Germinal center (tissue), 1 donor: ENCODE results near the gene KLHL35.

Source experiments
- DNase-seq: peaks from one replicate; pipeline ENCODE4 v3.0.0; 2012; ENCODE audit warnings: mixed read lengths, low spot score

KLHL35 gene

DNA sequence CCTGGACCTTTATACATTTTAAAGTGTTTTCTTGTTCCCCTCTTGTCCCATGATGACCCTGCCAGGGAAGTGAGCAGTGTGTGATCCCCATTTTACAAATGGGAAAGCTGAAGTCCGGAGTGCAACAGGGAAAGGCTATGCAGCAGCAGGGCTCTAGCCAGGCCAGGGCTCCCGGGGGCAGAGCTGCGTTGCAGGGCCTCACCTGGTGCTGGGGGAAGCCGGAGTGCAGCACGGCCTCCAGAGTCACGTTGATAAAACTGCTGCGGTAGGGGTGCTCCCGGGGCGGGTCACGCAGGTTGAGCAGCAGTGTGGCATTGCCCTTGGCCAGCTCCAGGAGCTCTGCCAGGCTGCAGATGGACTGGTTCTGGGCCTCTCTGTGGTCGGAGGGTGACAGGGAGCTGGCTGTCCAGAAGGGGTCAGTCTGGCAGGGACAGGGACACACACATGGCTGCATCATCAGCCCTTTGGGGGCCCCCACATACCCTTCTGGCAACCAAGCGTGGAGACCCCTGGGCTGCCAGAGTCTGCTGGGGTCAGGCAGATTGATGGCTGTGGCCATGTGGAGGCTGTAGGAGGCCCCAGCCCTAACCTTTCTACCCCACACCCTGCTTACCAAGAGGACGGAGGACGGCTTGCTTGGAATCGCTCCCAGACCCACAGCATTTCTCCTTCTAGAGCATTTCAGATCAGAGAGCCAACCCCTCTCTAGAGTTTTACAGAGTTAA is 9.3 kb upstream of the KLHL35 start:
- no peak for DNase-seq

DNA sequence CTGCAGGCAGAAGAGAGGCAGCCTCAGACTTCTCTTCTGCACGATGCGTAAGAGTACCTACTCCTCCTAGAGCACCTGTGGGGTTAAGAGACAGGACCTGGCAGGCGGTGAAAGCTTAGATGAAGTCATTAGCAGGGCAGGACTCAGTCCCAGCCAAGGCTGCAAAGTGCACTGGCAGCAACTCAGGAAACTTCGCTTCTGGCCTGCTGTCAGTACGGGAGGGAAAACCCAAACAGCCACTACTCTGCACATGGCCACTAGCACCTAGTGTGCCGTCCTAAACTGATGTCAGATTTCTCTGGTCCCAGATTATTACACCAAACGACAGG is 8.8 kb upstream of the KLHL35 start:
- no peak for DNase-seq

DNA sequence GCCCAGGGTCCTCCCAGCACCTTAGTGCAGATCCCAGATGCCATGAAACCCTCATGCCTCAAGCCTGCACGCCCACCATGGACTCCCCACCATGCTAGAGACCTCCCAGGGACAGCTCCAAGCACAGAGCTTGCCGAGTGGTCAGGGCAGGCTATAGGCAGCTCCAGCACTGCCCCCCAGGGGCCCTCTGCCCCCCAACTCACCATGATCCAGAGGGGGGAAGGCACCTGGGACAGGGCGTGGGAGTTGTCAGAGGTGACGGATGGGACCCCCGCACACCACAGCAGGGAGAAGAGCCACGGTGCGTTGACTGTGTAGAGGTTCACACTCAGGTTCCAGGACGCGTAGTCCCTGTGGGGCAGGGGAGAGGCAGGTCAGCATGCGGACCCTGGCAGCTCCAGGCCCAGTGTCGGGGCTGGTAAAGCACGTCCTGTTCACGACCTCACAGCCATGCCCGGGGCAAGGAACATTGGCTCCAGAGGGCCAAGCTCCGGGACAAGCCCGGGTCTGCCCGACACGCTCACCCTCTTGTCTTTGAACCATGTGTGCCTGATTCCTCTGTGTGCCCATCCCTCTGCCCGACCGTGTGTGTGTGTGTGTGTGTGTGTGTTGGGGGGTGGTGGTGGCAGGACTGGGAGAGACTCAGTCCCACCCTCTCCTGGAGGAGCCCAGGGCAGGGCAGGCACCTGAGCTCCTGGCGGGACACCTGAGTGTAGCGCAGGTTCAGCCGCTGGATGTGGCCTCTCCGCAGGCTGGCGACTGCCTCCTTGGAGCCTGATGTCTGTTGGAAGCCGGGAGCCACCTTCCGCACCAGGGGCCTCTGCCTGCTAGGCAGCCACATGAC is 8.2 kb upstream of the KLHL35 start:
- DNase-seq = no peak

DNA sequence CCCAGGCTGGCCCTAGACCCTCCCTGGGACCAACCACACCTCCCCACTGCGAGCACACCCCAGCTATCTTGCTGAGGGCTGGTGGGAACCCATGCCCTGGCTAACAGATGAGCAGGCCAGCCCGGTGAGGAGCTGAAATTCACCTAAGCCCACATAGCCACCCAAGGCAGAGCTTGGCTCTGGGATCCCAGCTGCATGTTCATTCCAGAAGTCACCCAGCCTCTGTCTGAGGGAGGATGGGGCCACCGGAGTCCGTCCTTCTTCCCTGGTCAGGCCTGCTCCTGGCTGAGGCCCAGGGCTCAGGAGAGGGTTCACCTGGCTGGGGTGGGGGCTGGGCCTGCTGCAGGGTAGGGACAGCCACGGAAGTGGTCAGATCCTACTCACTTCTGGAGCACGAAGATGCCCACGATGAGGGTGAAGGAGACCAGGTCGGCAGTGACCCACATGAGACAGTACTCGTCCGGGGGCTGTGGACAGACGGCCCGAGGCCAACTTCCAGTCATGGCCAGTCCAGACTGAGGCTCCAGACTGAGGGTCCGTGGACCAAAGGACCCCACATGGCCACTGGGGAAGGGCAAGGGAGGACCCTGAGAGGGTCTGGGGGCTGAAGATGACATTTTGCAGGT is 6.6 kb upstream of the KLHL35 start:
- DNase-seq = no peak

DNA sequence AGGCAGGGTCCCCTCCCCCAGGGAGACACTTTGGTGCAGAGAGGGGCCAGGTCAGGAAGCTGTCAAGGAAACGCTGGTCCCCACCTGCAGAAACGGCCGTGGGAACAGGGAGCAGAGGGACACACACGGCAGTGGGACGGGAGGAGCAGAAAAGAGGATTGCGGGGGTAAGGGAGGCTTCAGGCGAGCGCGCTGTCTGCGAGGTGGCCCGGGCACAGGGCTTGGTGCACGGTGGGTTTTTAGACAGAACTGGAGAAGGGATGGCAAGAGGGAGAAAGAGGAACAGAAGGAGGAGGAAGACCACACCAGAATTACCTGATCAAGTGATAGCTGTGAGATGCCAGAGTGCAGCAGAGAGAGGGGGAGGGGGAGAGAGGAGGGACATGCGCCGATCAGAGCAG is 6.0 kb upstream of the KLHL35 start:
- no peak for DNase-seq

DNA sequence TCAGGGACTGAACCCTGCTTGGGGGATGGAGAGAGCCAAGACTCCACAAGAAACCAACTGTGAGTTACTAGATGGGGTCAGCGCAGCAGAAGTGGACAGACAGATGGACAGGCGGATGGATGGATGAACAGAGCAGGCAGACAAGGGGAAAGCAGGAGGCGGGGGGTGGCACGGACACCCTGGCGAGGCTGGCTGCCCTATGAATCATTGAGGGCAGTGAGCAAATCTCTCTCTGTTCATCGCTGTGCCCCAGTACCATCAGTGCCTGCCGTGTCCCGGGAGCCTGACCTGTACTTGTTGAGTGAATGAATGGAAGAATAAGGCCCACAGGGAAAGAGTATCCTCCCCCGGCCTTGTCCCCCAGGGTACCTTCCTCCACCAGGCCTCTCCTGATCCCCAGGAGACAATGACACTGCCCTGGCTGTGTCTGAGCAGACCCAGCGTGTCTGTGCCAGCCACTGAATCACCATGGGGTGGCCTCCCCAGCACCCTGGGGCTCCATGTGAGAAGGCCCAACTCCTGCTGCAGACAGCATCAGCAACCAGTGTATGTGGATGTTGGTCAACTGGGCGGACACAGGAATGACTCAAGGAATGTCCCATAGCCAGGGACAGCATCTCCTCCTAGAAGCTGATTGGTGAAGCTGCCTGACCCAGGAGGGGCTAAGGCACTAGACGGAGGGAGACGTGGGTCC is 5.1 kb upstream of the KLHL35 start:
- DNase-seq = no peak

DNA sequence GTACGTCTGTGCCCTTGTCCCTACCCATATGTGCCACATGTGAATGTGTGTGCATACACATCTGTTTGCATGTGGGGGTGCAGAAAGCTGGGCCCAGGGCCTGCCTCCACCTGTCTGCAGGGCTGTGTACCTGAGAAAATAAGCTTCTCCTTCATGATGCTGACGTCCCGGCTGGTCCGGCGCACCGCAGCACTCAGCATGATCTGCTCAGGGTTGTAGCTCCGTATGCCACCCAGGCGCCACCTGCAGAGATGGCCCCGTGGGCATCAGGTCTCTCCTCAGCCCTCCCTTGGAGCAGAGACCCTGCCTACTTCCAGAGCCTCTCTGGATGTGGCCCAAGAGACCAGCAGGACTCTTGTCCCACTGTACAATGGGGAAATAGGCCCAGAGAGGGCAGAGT is 3.8 kb upstream of the KLHL35 start:
- DNase-seq = no peak

DNA sequence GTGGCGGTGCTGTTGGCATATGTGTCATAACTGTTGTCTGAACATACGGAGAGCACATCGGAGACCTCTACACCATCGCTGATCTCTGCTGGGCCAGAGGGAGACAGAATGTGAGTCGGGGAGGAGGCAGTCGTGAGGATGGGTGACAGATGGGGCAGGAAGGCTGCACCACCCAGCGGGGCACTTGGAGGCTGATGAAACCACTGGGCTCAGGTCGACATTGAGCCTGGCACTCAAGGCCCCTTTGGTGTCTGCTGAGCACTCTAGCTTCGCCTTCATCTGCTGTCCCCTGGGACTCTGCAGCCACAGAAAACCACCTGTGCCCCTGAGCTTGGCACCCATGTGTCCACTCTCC is 2.5 kb upstream of the KLHL35 start:
- DNase-seq = no peak

DNA sequence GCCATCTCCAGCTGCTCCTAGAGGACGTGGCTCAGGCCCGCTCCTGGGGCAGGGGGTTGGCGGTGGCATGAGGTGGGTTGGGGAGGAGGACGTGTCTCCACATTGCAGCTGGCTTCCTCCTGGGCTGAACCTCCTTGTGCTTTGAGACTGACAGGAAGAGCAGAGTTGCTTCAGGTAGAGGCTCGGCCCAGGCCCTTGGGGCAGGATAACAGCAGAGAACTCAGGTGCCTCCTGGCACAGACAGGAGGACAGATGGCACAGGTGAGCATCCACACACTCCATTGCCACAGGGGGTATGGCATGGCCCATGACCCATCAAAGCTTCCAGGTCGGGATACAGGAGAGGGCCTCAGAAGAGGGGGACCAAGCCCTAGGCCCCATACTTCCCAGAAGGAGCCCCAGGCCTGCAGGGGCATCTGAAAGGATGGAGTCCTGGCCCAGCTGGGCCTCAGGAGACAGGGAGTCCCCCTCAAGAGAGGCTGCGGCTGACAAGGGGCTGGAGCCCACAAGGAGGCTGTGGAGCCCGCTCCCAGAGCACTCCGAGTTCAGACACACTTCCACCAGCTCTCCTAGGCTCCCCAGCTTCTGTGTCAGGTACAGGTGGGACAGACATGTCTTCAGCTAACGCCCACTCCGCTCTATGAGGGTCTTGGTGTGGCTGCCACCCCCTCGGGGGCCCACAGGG is 2.0 kb upstream of the KLHL35 start:
- no peak for DNase-seq

DNA sequence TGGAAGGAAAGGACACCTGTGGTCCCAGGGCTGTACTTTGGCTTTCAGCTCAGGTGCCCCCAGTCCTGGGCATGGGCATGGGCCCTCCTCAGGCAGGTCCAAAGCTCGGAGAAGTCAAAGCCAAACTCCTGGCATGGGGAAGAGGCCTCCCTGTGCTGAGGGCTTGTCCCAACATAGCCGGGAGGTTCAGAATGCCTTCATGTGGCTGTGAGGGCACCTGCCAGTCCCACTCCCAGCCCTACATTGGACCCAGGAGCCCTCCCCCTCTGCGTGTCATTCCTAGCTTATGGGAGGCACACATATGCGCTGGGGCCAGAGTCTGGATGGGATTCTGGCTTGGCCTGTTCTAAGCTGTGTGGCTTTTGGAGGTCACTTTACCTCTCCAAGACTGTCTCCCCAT is 1.0 kb upstream of the KLHL35 start:
- DNase-seq = no peak

DNA sequence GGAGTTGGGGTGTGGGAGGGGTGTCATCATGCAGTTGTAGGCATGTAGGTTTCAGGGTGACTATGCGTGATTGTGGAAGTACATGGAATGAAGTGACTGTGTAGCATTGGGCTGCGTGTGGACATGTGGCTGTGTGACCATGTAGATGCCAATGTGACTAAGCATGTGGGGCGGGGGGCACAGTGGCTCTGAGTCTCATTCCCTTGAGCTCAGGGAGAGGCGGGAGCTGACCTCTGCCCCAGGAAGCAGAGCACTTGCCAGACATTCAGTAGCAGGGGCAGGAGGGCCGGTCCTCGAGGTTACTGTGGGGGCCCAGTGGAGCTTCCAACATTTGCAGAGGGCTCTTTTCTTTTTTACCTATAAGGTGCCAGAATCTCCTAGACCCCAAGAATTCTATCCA is 440 bp upstream of the KLHL35 start:
- no peak for DNase-seq

DNA sequence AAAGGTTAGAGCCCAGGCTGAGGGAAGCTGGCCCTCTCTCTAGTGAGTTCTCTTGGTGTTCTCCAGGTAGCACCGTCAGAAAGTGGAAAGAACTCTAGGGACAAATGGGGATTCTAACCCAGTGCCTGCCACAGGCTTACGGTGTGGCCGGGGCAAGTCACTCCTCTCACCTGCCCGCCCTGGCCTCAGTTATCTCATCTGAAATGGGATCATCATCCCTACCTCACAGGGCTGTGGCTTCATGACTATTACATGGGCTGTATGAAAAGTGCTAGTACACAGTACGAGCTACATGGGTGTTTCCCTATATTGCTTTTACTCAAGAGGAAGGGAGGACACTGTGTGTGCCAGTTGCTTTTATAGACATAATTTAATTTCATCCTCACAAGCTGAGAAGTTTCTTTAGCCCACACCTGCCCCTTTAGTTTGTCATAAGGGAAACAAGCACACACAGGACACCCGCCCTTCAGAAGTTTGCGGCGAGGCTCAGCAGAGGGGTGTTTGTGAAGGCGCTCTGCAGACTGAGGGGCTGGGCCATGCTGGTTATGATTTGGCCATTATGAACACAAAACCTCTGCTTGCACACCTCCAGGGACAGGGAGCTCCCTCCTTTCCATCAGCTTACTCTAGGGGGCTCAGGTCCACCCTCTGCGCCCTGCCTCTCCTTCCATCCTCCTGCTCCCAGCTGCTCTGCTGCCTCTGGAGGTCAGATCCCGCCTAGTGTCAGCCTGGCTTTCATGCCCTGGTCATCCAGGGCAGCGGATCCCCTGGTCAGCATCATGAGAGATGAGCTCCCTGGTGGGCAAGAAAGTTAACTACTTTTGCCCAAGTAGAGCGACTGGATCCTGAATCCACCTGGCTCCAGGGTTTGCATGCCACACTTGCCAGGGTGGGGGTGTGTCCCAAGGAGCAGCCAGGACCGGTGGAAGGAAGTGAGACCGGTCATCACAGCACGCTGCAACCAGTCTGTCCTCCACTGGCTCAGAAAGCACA is 1.2 kb downstream of the KLHL35 start:
- DNase-seq = no peak

DNA sequence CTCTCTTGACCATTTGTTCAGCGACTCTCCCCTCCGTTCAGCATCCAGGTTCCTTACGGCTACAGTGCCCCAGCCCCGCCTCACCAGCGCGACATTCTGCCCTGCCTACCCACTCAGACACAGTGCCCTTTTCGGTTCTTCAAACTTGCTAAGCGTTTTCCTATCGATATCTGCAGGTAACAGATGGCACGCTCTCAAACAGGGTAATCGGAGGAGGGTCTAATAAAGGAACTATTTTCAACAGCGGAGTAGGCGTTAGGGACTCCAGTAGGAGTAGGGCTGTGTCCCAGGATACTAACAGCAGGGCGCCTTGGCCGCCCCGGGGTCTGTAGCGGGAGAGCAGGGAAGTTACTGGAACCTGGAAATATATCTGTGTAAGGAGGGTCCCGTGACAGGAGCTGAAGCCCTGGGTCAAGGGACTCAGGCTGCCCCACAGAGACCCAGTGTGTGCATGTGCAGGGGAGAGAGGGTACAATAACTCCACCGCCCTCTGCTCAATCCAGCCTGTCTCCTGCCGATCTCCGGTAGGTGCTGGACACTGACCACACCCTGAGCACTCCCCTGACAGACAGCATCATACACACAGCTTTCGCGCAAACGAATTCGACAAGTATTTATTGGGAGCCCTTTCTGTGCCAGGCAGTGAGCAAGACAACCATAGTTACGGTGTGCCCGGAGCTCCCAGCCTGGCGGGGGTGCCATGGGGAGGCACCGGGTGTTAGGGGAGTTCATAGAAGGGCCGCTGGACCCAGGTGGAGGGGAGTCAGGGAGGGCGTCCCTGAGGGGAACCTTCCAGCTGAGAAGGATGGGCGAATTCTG is 2.1 kb downstream of the KLHL35 start:
- no peak for DNase-seq

DNA sequence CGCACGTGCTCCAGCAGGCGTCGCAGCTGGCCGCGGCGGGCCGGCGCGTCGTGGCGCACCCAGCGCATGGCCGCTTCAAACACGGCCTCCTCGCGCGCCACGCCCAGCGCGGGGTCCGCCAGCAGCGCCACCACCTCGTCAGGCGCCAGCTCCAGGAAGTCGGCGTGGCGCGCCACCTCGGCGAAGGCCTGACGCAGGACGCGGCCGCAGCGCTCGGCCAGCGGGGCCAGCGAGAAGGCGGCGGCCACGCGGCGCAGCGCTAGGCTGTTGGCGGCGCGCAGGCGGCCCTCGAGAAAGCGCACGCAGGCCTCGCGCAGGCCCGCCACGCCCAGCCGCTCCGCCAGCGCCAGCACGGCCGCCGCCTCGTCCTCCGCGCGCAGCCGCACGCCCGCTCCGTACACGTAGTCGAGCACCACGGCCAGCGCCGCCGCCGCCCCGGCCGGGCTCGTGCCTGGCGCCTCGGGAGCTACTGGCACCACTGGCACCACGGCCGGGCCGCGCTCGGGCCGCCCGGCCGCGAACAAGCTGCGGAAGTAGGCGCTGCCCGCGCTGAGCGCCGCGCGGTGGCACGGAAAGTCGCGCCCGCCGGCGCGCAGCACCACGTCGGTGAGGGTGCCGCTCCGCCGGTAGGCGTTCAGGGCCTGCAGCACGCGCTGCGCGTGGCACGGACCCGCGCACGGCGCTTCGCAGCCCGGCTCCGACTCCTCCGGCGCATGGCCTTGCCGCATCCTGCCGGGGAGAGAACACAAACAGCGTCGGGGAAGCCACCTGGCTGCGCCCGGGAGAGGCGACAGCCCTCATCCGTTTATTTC is 2.9 kb downstream of the KLHL35 start:
- peak; percentile 74 for DNase-seq

DNA sequence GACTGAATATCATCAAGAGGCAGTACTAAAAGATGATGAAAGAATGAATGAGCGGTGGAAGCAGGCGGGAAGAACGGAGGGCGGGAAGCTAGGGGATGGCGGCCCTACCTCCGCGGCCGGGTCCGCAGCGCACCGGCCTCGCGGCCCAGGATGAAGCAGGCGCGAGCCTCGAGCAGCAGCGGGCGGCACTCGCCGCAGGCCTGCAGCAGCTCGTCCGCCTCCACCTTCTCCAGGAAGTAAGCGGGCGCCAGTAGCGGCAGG is 3.4 kb downstream of the KLHL35 start:
- no peak for DNase-seq

DNA sequence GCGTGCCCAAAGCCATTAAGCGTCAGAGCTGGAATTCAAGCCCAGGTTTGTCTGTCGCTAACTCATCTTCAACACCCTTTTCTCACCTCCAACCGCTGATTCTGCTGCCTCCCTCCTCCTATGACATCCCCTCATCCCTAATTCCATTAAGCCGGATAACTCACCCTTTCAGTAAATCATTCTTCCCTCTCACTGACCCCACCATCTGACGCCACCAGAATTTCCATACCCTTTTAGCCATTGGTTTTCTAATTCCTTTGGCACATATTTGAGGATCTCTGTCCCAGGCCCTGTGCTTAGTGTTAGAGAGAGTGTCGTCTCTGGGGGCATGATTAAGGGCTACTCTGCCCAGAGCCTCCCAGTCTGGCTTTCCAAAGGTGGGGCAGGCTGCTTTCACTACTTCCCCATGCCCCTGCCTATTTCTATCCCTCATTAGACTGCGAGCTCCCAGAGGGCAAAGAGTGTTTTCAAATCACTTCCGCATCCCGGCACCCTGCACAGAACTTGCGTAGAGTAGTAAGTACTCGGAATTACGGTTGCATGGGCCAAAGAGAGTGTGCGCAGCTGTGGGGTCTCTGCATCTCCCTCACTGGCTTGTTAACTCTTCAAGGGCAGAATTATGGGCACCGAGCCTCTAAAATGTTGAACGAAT is 3.9 kb downstream of the KLHL35 start:
- no peak for DNase-seq

DNA sequence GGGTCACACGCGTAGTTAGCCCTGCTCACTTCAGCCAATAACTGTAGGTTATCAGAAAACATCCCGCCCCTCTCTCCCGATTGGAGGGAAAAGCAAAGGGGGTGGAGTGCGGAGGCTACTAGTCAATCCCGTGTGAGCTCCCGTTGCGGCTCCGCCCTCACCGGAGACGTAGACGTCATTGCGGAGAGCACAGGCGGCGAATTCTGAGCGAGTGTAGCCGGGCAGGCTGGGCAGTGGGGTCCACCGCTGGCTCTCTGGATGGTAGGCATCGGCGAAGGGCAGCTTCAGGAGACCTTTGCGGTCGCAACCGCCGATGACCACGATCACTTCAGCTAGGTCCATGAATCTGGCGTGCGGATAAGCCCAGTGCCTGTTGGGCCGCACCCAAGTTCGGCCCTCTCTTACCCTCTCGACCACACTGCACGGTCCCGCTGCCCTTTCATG is 4.7 kb downstream of the KLHL35 start:
- DNase-seq = peak; percentile 96

DNA sequence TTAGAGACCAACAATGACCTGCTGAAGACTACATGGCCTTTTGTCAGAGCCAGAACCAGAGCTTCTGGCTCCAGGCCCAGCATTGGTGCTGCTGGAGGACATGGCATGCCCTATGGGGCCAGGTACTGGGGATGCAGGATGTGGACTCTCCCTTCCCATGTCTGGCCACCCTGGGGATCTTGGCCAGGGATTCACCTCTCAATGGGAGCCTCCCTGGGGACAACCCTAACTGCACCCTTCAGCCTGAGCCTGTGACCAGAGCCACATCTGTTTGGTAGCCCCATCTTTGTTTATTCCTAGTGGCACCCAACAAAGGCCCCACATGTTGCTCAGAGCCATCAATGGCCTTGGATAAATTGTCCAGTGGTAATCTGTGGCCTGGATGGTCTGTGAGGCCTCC is 5.8 kb downstream of the KLHL35 start:
- DNase-seq = no peak

DNA sequence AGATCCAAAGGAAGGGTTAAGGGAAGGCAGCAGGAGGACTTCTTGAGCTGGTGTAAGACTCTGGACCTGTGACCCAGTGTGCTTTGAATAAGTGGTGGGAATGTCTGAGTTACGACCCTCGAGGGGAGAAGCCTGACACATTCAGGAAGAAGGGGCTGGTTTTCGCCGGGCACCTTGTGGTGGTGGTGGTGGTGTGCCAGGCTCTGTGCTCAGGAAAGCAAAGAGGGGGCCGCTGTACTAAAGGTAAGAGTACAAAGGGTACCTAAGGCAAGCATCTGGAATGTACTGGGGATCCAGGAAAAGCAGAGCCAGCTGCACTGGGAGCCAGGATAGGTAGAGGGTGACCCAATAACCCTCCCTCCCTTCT is 6.3 kb downstream of the KLHL35 start:
- no peak for DNase-seq
